ENCODE data around the gene FCER1G.

Gene FCER1G

GRCh38 chr1:161215076-161215475 is at the start of gene FCER1G:
Gene FCER1G (plus strand): TSS chr1:161215295. CDS start chr1:161215322, 27 bp downstream.
- no peak for DNase-seq

DNA sequence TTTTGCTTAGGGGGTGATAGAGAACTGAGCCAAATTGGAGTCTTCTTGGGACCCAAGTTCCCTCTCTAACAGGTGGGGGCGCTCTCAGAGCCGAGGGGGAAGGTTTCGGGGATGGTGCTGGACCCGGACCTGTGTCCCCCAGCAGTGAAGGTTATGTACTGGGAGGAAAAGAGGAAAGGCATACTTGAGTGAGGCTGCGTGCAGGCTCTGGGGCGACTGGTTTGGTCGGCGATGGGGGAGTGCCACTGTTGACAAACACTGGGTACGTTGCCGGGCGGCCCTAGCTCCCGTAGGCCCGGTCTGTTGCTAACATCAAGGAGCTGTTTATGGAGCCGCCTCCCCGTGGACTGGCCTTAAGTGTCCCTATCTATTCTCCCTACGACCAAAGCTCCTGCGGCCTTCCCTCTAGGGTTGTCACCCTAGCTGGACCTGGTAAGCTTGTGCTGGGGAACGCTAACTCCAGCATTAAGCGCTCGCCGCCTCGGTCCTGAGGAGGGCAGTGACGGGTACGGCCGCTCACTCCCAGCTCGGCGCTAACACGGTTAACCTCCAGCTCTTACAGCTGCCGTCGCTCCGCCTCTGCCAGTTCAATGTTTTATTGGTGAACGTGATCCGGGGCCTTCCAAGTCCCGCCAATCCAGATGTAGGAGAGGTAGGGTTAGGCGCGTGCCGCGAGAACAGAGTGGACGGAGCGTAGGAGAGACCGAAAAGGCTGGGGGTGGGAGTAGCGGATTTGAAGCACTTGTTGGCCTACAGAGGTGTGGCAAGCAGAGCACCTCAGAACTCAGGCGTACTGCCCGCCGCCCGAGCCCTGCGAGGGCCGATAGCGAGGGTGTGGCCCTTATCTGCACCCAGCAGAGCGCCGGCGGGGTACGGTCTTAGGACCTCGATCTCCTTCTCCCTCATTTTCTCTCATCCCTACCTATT is 49.1 kb upstream of the FCER1G start, which contains the start of gene PPOX:
TSS of gene PPOX (plus strand) at position 685 of the 927 bp plus-strand sequence. CDS start 422 bp downstream, outside the sequence.
- DNase-seq, result peak; percentile 98

DNA sequence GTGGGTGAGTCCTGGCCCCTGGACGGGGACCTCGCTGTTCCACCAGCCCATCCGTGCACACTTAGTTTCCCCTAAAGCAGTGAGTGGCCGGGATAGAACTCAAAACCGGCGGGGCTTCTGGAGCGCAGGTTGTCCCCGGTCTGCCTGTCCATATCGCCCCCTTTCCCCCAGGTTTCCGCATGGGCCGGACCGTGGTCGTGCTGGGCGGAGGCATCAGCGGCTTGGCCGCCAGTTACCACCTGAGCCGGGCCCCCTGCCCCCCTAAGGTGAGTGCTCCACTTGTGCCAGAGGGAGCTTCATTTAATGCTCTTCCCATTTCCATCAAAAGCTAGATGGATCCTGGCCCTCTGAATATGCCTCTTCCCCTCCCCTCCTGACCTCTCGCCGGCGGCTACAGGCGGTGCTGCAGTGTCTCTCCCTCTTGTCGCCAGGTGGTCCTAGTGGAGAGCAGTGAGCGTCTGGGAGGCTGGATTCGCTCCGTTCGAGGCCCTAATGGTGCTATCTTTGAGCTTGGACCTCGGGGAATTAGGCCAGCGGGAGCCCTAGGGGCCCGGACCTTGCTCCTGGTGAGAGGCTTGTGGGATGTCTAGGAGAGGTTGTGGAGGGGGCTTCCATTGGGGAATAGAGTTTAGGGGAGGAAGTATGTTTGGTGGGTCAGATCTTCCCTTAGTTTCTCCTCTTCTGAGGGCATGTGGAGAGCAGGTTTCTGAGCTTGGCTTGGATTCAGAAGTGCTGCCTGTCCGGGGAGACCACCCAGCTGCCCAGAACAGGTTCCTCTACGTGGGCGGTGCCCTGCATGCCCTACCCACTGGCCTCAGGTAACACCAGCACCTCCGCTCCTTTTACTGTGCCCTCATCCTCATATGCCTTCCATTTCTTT is 48.2 kb upstream of the FCER1G start:
- DNase-seq, result peak; percentile 66

- no peak for DNase-seq
These were observed 46.2 kb upstream of the FCER1G start for GRCh38 chr1:161168906-161169305.

GRCh38 chr1:161171191-161171590 is 43.9 kb upstream of the FCER1G start:
- no peak for DNase-seq

GRCh38 chr1:161171696-161172095 is 43.4 kb upstream of the FCER1G start:
- no peak for DNase-seq

DNA sequence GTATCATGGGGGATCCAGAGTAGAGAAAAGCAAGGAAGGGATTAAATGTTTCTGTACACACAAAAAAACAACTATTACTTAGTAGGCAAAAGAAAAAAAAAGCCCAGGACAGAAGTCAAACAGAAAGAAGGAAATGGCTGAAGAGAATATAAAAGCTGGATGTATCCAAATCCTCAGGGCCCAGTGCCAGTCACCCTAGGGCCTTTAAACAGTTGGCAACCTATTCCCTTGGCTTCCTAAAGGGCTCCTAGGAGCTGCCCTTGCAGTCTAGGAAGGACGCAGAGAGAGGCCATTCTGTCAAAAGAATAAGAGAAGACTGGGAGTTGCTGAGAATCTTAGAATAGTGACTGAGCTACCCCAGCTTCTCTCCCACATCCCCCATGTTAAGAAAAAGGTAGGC is 42.7 kb upstream of the FCER1G start:
- DNase-seq, result no peak

- DNase-seq, result no peak
These were observed 42.2 kb upstream of the FCER1G start for GRCh38 chr1:161172776-161173376.

- DNase-seq, result no peak
These were observed 41.4 kb upstream of the FCER1G start for GRCh38 chr1:161173711-161174110.

GRCh38 chr1:161174911-161175310 is 40.2 kb upstream of the FCER1G start:
- DNase-seq, result no peak

DNA sequence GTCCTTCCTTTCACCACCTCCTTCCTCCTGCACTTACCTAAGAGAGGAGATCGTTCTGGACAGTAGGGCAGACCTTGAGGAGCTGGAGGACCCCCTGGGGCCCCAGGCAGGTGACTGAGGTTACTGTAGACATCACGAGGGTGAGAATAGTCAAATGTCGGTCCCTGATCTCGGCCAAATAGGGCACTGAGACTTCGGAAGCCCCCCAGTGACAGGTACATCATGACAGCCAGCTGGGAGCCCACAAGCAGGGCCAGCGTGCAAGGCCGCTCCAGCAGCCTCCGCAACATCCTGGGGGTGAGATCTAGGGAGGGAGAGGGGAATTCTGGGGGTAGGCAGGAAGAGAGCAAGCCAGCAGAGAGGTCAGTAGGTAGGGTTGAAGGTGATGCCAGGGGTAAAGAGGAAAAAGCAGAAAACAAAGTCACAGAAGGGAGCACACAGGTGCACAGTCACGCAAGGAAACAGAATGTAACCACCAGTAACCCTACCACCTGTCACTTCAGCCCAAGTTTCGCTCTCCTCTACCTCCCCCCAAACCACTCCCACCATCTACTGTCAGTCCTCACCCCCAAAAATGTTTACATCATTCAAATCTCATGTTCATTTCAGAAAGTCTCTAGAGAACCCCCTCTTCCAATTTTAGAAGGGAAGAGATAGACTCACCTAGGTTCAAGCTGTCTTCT is 39.2 kb upstream of the FCER1G start:
- no peak for DNase-seq

- no peak for DNase-seq
These were observed 38.5 kb upstream of the FCER1G start for GRCh38 chr1:161176468-161177111.

DNA sequence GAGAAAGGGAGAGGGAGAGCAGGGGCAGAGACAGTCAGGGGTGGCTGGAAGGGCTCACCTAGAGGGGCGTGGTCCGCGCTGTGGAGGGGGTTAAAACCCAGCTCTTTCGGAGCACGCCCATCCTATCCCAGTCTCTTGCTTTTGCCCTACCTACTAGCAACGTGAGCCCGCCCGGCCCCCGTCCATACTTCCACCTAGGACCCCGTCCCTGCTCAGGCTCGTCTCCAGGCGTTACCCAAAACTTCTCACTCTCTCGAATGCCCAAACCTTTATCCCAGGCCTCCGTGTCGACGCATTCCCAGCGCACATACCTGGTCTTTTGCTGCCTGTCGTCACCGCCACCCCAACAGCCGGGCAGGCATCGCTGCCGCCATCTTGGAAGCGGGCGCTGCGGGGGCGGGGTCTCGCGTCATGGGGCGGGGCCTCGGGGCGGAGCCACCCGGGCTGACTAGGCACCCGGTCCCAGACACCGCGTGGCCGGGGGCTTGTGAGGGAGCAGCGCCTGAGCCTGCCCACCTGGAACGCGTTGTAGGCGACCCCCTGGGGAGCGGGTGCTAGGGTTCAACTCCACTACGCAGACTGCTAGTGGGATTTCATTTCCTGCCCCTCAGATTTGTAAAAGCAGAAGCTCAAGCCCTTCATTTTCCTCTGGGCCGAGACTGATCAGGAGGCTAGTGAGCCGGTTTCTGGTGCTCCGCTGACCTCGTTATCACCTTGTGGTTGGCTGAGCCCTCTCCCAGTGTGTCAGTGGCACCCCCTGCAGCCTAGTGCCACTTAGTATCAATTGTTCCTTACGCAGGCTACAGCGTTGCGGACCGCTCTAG is 37.8 kb upstream of the FCER1G start, which contains the start of gene B4GALT3:
TSS of gene B4GALT3 (minus strand) at position 396 of the 824 bp plus-strand sequence. CDS start 1,447 bp downstream, outside the sequence.
- peak; percentile 97 for DNase-seq

DNA sequence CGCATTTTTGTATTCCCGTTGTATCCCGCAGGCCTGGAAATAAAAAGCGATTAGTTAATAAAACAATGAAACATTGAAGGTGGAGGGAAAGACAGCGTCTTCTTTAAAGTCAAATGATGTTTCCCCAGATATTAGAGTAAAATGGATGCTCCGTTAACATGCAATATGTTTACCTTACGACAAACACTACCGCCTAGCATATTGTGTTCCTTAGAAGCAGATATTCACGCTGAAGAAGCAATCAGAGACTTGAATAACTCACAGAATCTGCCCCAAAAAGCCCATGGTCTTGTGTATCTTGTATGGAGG is 37.2 kb upstream of the FCER1G start:
- DNase-seq, result no peak

DNA sequence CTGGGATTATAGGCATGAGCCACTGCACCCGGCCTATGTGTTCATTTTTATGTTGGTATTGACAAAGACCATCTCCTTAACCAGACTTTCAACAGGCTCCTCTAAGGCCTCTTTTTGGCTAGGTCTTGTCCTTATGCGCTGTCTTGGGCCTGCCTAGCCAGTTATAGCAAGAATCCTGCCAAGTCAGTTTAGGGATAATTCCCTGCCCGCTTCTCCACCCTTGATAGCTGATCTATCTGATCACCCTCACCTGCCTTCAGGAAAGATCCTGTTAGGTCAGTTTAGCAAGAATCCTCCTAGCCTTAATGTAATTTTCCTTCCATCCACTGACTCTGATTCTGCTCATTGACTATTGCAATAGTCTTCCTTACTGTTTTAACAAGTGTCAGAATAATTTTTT is 35.4 kb upstream of the FCER1G start:
- no peak for DNase-seq

DNA sequence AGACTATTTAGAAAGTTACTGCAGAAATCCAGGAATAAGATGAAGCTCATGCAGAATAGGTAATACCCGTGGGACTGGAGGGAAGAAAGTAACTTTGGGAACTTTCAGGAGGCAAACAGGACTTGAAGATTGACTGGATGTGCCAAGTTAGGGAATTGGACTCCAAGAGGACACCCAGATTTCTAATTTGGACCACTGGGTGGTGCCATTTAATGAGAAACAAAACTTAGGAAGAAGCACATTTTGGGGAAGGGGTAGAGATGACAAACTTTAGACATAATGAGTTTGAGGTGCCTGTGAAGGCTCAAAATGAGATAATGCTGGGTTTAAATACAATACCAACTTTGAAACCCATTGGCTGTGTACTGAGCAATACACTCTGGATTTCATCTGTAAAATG is 34.5 kb upstream of the FCER1G start:
- DNase-seq, result peak; percentile 19

- DNase-seq, result no peak
These were observed 32.9 kb upstream of the FCER1G start for GRCh38 chr1:161182214-161182613.

DNA sequence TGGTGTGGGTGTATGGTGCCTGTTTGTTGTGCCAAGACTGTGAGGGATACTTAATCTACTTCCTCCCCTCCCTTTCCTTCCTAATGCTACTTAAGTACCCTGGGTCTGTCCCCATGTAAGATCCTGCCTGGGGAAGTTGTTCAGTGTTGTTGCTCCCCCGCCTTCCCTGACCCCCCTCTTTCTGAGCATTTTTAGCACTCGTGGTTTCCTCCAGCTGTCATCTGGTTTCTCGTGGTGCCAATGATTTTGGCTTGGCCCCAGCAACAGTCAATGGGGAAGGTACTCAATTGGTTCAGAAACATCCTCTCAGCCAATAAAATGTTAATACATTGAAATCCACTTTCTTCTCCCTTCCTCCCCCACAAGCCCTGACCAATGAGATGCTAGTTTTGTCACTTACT is 29.8 kb upstream of the FCER1G start:
- peak; percentile 31 for DNase-seq

DNA sequence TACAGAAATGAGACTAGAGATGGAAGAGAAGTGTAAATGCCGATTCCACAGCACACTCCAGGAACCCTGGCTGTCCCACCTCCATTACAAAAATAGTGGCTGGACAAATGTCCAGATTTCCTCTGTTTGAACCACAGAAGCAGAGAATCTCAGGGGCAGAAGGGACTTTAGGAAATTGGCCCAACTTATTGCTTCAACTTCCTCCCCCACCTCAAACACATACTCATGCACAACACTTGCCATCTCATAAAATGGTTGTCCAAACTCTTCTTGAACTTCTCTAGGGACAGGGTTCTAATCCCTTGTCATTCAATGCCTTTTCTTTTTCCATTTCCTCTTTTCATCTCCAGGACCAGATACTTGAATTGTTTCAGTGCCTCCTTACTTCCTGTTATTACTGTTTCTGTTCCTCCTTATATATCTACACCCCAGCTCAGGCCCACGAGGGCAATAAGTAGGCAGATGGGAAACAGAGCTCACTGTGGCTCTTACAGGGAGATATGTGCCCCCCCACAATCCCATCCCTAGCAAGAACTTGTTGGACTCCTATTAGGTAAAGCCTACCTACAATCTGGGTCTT is 29.3 kb upstream of the FCER1G start:
- DNase-seq, result no peak

DNA sequence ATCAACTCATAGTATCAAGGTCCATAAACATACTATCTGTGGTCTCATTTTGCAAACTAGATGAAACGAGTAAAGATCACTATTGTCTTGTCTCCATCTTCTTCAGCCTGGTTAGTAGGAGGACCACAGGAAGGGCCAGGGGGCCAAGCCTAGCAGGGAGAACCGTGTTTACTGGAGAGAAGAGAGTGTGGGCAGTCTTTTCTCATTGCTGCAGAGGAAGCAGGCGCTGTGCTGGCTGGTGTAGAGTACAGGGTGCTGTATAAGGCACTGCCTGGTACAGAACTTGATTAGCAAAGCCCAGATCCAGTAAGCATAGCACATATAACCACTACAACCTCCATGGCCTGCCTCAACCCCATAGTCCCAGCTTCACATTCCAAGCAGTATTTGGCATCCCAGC is 27.8 kb upstream of the FCER1G start:
- DNase-seq, result no peak

DNA sequence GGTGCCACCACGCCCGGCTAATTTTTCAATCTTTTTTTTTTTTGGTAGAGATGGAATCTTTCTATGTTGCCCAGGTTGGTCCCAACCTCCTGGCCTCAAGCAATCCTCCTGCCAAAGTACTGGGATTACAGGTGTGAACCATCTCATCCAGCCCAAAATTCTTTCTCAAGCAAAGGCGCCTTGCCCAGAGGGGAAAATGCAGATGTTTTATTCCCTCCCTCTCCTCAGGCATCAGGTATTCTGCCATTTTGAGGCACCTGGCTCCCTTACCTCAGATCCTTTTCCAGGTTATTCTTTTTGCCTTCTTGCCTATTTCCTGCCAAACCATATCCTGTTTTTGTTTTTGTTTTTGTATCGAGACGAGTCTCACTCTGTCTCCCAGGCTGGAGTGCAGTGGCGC is 26.7 kb upstream of the FCER1G start:
- DNase-seq, result no peak

Measured in eye (tissue), 1 donor.